Fibroblast of villous mesenchyme (primary cell): Measurements from ENCODE around the gene TNIK. TPM values are rescaled to one million over a fixed set of nuclear protein-coding genes. Genes with fewer than 3 reads are reported as not detected.

ENCODE experiments used
- DNase-seq: peaks from one replicate; pipeline ENCODE4 v3.0.0-alpha.2; 2010; ENCODE audit warnings: low read depth
- H3K4me3 ChIP-seq: 2 replicates; pipeline ENCODE4 v1.5.1; 2011; ENCODE audit warnings: low read depth, mild to moderate bottlenecking, low read length
- total RNA-seq: library from RNA; depleted of rRNA; stranded (reverse); fragments of >200 nt; gene quantifications from 2 replicates; pipeline ENCODE4 v1.2.3, GENCODE V29; 2012
- TF ChIP-seq, protein P1 (sequence below): IDR thresholded peaks from 2 replicates; pipeline ENCODE4 v1.5.1; 2012; ENCODE audit warnings: low read depth, mild to moderate bottlenecking, low read length; ENCODE audit not compliant: insufficient read depth

TNIK gene
- total RNA-seq, 1 donor: 5.2 TPM

DNA sequence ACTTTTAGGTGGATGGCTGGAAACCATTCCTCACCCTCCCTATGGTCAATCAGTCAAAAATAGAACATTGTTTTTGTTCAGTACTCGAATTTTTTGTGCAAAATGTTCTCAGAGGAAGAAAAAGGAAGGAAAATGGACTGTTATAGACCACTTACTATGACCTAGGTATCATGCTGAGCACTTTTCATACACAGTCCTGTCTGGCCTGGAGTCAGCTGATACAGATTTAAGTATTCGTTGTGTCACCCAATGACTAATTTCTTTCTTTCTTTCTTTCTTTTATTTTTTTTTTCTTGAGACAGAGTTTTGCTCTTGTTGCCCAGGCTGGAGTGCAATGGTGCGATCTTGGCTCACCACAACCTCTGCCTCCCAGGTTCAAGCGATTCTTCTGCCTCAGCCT is 29.1 kb upstream of the TNIK start:
- TF ChIP-seq, protein P1, sequence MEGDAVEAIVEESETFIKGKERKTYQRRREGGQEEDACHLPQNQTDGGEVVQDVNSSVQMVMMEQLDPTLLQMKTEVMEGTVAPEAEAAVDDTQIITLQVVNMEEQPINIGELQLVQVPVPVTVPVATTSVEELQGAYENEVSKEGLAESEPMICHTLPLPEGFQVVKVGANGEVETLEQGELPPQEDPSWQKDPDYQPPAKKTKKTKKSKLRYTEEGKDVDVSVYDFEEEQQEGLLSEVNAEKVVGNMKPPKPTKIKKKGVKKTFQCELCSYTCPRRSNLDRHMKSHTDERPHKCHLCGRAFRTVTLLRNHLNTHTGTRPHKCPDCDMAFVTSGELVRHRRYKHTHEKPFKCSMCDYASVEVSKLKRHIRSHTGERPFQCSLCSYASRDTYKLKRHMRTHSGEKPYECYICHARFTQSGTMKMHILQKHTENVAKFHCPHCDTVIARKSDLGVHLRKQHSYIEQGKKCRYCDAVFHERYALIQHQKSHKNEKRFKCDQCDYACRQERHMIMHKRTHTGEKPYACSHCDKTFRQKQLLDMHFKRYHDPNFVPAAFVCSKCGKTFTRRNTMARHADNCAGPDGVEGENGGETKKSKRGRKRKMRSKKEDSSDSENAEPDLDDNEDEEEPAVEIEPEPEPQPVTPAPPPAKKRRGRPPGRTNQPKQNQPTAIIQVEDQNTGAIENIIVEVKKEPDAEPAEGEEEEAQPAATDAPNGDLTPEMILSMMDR: no peak
- H3K4me3 ChIP-seq: no peak overlapping the region
- no peak for DNase-seq

DNA sequence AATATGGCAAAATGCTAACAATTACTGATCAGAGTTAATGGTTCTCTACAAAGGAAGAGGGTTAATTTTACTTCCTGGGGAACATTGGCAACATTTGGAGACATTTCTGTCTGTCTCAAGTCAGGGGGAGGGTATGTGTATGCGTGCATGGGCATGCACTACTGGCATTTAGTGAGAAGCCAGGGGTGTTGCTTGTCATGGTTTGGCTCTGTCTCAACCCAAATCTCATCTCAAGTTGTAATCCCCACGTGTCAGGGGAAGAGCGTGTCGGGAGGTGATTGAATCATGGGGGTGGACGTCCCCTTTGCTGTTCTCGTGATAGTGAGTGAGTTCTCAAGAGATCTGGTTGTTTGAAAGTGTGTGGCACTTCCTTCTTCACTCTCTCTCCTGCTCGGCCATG is 28.3 kb upstream of the TNIK start:
- TF ChIP-seq, protein P1: no peak
- no peak for DNase-seq
- H3K4me3 ChIP-seq: no peak overlapping the region

DNA sequence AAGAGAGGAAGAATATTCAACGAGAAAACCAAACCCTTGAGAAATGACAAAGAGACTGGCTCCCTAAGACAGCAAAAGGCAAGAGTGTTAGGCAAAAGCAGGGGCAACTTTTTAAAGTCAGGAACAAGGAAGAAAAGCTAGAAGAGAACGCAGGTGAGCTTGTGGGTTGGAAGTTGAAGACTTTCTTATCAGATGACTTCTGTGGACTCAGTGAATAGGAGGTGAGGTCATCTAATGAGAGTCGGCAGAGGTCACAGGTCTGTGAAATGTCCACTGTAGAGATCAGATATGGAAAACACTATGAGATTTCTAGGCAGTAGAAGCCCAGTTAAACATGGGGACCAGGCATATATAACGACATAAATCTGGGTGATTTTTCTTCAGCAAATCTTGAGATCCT is 27.2 kb upstream of the TNIK start:
- TF ChIP-seq, protein P1: no peak
- DNase-seq: no peak
- H3K4me3 ChIP-seq: no peak overlapping the region

DNA sequence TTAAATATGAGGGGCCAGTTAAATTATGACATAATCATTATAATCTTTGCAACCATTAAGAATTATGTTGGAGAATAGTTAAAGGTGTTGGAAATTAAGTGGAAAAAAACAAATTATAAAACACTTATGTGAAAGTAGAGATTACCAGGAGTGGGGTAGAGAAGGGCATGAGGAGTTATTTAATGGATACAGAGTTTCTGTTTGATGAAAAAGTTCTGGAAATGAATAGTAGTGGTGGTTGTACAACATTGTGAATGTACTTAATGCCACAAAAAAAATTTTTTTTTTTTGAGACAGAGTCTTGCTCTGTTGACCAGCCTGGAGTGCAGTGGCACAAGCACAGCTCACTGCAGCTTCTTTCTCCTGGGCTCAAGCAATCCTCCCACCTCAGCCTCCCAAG is 25.1 kb upstream of the TNIK start:
- H3K4me3 ChIP-seq: no peak overlapping the region
- TF ChIP-seq, protein P1: no peak
- no peak for DNase-seq

DNA sequence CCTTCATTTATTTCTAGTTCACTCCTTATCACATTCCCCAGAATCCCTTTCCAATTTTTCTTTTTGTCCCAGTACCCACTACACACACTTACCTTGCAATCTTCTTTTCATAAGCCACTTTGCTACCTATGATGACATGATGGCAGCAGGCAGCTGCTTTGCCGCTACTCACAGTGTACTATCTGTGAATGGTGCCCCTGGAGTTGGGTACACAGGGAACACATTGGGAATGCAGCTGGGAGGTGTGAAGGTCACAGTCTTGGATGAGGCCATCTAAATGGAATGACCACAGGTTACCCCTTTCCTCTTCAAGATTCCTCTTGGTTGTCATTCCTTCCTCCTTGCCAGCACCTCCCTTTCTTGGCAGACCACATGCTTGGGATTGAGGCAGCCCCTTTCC is 20.8 kb upstream of the TNIK start:
- no peak for DNase-seq
- H3K4me3 ChIP-seq: no peak overlapping the region
- TF ChIP-seq, protein P1: no peak

DNA sequence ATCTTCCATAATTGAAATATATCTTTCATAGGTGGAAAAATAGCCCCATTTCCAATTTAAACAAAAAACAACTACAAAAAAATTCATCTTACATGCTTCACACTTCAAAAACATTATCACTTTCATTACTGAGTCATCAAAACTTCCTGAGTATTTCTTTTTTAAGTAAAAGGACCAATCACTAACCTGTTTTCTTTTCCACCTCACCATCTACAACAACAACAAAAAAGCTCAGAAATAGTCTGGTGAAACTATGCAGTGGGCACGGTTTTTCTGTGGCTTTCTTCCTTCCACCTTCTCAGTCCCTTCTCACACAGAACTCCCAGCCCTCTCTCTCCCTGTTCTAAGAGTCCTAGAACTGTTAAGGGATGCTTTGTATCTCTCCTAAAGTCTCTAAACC is 20.3 kb upstream of the TNIK start:
- no peak overlapping the region for H3K4me3 ChIP-seq
- TF ChIP-seq, protein P1: no peak
- DNase-seq: no peak

DNA sequence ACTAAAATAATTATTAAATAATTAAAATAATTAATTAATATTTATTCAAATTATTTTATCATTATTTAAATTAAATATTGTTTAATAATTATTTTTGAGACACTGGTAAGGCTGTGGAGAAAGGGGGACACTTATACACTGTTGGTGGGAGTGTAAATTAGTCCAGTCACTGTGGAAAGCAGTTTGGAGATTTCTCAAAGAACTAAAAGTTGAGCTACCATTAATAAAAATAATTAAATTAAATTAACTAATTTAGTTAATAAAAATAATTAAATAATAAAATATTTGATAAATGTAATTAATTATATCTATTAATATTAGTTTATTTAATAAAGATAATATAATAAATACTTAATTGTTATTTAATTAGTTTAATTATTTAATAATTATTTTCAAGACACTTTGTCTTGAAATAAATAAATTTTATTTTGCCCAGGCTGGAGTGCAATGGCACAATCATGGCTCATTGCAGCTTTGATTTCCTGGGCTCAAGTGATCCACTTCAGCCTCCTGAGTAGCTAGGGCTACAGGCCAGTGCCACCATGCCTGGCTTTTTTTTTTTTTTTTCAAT is 16.4 kb upstream of the TNIK start:
- no peak for DNase-seq
- TF ChIP-seq, protein P1: no peak

More for the DNA sequence above, 16.4 kb upstream of the TNIK start:
- H3K4me3 ChIP-seq: no peak overlapping the region
